ENCODE measurements around the gene DGKG. TPM values are rescaled to one million over a fixed set of nuclear protein-coding genes. Genes with fewer than 3 reads are reported as not detected.

DGKG gene
- total and polyA plus RNA-seq, 10 of the 15 experiments (the other 5 are each of a cell fraction or from before 2014, with no cell fraction given) = 0.39 to 6.2 (median 4.7) TPM

DNA sequence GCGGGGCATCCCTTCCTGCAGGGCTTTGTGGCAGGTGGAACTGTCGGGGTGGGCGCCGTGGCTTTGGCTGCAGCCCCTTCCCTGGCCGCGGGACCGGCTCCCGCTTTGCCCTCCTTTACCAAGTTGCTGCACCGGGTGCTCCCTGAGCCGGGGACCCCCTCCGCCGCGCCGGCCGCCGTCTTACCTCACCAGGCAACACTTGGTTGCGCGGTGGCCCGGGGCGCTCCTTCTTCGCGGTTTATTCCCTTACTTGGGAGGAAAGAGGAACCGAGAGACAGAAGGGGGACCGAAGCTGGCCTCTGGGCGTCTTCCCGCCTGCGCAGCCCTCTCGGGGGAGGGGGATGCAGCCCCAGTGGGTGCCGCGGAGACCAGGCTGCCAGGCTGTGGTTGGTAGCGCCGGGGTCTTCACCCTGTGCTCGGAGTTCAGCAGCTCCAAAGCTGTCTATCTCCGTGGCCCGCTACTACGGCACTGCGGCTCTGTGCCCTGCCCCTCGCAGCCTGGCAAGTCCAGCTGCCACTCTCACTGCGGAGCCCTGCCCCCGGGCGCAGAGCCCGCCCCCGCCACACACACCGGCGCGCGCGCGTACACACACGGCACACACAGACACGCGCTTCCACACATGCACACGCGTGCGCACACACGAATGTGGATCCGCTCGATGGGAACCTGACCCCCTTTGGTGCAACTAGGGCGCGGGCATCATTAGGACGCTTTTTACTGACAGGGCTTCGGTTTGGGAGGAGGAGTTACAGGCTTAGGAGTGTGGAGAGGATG is at the start of gene DGKG (continued):
- TF ChIP-seq, protein P1, sequence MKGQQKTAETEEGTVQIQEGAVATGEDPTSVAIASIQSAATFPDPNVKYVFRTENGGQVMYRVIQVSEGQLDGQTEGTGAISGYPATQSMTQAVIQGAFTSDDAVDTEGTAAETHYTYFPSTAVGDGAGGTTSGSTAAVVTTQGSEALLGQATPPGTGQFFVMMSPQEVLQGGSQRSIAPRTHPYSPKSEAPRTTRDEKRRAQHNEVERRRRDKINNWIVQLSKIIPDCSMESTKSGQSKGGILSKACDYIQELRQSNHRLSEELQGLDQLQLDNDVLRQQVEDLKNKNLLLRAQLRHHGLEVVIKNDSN (IDR thresholded peaks at IDR 0.05; ENCODE audit: borderline replicate concordance, extremely low read length, insufficient read depth, low read depth, low read length) = no peak

DNA sequence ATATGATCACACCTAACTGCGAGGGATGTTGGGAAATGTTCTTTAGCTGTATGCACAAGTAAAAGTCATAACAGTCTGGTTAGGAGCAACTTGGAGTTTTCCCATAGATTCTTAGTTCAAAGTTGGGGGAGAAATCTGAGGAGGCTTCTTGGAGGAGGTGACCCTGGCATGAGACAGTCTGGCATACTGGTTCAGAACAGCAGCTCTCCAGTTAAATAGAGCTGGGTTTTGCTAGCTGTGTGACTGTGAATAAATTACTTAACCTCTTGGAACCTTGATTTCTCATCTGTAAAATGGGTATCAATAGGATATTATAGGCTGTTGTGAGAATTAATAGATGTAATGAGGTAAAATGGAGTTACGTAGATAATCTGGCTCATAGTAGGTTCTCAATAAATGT is 49.1 kb upstream of the DGKG start:
- H3K36me3 ChIP-seq (ENCODE audit: control insufficient read depth in 2 of 2, insufficient read depth in 2 of 2, low read length in 1 of 2) = no peaks in the 10 kb centered on the region
- ChIA-PET CTCF (no interaction called here), RAD21 (ENCODE audit: unreplicated experiment) (no interaction called here), POLR2A (no interaction called here), SMC1A (ENCODE audit: uncharacterized antibody, unreplicated experiment) (interaction anchor here (1.1 kb wide), 1 partner anchor 9 kb away, joined by 3 read pairs; no protein-coding TSS in a partner anchor)
- no TSS peak for BruUV-seq (replicated peaks)
- intact Hi-C loops (cut with micrococcal nuclease; ENCODE audit: unreplicated experiment) = no loop called here
- no peak overlapping the region for H3K4me3 ChIP-seq
- FAIRE-seq (no peak), DNase-seq (ENCODE audit: low read depth, low spot score) (no peak), ATAC-seq (no peak)
- no peaks in the 10 kb centered on the region for H3K9me3 ChIP-seq (replicated peaks; ENCODE audit: control insufficient read depth, insufficient read depth, low read length)
- H3K9ac ChIP-seq (ENCODE audit: control insufficient read depth, insufficient read depth, low read length) = no peak overlapping the region
- peaks cover 0 to 1% of the 10 kb centered on the region in 2 experiments; a peak in 1 of 4 replicates for H3K27me3 ChIP-seq (replicated peaks in 1 of 2; ENCODE audit: control insufficient read depth in 2 of 2, insufficient read depth in 2 of 2, low read length in 1 of 2)
- no peak overlapping the region for H3K27ac ChIP-seq (ENCODE audit: control insufficient read depth, insufficient read depth)
- in situ Hi-C loops (cut with MboI) = no loop called here
- no peaks in the 10 kb centered on the region for H3K79me2 ChIP-seq (ENCODE audit: control insufficient read depth, insufficient read depth, low read length)
- H4K20me1 ChIP-seq (ENCODE audit: control insufficient read depth, insufficient read depth) = no peaks in the 10 kb centered on the region
- 46% methylated on average over 2 of the region's 2 CpGs for WGBS (ENCODE audit: insufficient coverage, insufficient replicate concordance, low lambda C conversion rate, missing lambda C conversion rate)
- no peak overlapping the region for H2AFZ ChIP-seq (ENCODE audit: control insufficient read depth, low read depth, low read length)
- no peak overlapping the region for H3K4me2 ChIP-seq (ENCODE audit: control insufficient read depth, insufficient read depth)
- H3K4me1 ChIP-seq (ENCODE audit: control insufficient read depth, insufficient read depth, low read length) = peaks cover 5% of the 10 kb centered on the region; the same call in 1 of the 2 replicates
- TF ChIP-seq MYC (IDR thresholded peaks at IDR 0.05; ENCODE audit: insufficient read depth, insufficient read length, insufficient replicate concordance, low read length, severe bottlenecking) (no peak), CBX5 (IDR thresholded peaks at IDR 0.05; ENCODE audit: low read depth) (no peak), CEBPB (IDR thresholded peaks at IDR 0.05; ENCODE audit: borderline replicate concordance in 1 of 2, low read depth in 2 of 2, low read length in 2 of 2) (no peak), ZNF384 (IDR thresholded peaks at IDR 0.05; ENCODE audit: borderline replicate concordance, low read depth, low read length) (no peak), IKZF2 (IDR thresholded peaks at IDR 0.05) (no peak)
- TF ChIP-seq, protein P2, sequence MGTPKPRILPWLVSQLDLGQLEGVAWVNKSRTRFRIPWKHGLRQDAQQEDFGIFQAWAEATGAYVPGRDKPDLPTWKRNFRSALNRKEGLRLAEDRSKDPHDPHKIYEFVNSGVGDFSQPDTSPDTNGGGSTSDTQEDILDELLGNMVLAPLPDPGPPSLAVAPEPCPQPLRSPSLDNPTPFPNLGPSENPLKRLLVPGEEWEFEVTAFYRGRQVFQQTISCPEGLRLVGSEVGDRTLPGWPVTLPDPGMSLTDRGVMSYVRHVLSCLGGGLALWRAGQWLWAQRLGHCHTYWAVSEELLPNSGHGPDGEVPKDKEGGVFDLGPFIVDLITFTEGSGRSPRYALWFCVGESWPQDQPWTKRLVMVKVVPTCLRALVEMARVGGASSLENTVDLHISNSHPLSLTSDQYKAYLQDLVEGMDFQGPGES (IDR thresholded peaks at IDR 0.05) = no peak
- TF ChIP-seq, protein P3, sequence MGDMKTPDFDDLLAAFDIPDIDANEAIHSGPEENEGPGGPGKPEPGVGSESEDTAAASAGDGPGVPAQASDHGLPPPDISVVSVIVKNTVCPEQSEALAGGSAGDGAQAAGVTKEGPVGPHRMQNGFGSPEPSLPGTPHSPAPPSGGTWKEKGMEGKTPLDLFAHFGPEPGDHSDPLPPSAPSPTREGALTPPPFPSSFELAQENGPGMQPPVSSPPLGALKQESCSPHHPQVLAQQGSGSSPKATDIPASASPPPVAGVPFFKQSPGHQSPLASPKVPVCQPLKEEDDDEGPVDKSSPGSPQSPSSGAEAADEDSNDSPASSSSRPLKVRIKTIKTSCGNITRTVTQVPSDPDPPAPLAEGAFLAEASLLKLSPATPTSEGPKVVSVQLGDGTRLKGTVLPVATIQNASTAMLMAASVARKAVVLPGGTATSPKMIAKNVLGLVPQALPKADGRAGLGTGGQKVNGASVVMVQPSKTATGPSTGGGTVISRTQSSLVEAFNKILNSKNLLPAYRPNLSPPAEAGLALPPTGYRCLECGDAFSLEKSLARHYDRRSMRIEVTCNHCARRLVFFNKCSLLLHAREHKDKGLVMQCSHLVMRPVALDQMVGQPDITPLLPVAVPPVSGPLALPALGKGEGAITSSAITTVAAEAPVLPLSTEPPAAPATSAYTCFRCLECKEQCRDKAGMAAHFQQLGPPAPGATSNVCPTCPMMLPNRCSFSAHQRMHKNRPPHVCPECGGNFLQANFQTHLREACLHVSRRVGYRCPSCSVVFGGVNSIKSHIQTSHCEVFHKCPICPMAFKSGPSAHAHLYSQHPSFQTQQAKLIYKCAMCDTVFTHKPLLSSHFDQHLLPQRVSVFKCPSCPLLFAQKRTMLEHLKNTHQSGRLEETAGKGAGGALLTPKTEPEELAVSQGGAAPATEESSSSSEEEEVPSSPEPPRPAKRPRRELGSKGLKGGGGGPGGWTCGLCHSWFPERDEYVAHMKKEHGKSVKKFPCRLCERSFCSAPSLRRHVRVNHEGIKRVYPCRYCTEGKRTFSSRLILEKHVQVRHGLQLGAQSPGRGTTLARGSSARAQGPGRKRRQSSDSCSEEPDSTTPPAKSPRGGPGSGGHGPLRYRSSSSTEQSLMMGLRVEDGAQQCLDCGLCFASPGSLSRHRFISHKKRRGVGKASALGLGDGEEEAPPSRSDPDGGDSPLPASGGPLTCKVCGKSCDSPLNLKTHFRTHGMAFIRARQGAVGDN (IDR thresholded peaks at IDR 0.05) = no peak
- TF ChIP-seq, protein P4, sequence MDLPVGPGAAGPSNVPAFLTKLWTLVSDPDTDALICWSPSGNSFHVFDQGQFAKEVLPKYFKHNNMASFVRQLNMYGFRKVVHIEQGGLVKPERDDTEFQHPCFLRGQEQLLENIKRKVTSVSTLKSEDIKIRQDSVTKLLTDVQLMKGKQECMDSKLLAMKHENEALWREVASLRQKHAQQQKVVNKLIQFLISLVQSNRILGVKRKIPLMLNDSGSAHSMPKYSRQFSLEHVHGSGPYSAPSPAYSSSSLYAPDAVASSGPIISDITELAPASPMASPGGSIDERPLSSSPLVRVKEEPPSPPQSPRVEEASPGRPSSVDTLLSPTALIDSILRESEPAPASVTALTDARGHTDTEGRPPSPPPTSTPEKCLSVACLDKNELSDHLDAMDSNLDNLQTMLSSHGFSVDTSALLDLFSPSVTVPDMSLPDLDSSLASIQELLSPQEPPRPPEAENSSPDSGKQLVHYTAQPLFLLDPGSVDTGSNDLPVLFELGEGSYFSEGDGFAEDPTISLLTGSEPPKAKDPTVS (IDR thresholded peaks at IDR 0.05; ENCODE audit: low read depth, low read length) = no peak
